ENCODE data around the gene OR7G2.

DNA sequence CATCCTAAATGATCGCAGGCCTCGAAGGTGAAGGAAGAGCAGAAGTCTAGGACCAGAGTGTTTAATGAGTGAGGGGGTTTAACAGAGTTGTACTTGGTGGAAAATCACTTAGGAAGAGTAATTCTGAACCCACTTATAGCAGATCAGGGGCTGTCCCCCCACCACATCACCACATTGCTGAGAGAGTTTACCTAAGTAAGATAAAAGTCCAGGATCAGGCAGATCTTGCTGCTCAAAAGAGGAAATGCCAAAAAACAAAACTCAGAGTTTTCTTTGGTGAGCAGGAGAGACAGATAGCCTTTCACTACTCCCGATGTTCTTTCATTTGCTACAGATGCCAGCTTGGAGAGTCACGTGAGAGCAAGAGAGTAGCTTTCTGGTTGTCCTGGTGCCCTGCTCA, 48.3 kb upstream of the OR7G2 start:
- TF ChIP-seq, protein P1, sequence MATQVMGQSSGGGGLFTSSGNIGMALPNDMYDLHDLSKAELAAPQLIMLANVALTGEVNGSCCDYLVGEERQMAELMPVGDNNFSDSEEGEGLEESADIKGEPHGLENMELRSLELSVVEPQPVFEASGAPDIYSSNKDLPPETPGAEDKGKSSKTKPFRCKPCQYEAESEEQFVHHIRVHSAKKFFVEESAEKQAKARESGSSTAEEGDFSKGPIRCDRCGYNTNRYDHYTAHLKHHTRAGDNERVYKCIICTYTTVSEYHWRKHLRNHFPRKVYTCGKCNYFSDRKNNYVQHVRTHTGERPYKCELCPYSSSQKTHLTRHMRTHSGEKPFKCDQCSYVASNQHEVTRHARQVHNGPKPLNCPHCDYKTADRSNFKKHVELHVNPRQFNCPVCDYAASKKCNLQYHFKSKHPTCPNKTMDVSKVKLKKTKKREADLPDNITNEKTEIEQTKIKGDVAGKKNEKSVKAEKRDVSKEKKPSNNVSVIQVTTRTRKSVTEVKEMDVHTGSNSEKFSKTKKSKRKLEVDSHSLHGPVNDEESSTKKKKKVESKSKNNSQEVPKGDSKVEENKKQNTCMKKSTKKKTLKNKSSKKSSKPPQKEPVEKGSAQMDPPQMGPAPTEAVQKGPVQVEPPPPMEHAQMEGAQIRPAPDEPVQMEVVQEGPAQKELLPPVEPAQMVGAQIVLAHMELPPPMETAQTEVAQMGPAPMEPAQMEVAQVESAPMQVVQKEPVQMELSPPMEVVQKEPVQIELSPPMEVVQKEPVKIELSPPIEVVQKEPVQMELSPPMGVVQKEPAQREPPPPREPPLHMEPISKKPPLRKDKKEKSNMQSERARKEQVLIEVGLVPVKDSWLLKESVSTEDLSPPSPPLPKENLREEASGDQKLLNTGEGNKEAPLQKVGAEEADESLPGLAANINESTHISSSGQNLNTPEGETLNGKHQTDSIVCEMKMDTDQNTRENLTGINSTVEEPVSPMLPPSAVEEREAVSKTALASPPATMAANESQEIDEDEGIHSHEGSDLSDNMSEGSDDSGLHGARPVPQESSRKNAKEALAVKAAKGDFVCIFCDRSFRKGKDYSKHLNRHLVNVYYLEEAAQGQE (IDR thresholded peaks at IDR 0.05; ENCODE audit: low read depth) = no peak
- TF ChIP-seq CREB1 (IDR thresholded peaks at IDR 0.05; ENCODE audit: low read depth) = no peak

Data from Ishikawa (cell line).